ENCODE results near the gene PSMD1. TPM values are rescaled to one million over a fixed set of nuclear protein-coding genes. Genes with fewer than 3 reads are reported as not detected.
A peak's percentile ranks its signal among the peaks of the same experiment; 100 is the strongest.
"Not testable (repeated sequence)": the region's sequence is repeated elsewhere in the genome, so short reads cannot be mapped to it uniquely, and the experiment has no call there.

PSMD1 gene
- total RNA-seq, 1 donor from 2014 or later: 116 TPM

GRCh38 chr2:231196592-231196991, 139.9 kb downstream of the PSMD1 start:
- no peak for FAIRE-seq
- DNase-seq (ENCODE audit: low spot score in 2 of 2): no peak

- not testable (repeated sequence) for DNase-seq (ENCODE audit: low spot score in 2 of 2); FAIRE-seq
Observed at GRCh38 chr2:231197196-231197595, 140.5 kb downstream of the PSMD1 start.

- FAIRE-seq (no peak), DNase-seq (ENCODE audit: low spot score in 2 of 2) (no peak)
Observed at GRCh38 chr2:231197706-231198290, 141.1 kb downstream of the PSMD1 start.

- FAIRE-seq (no peak), DNase-seq (ENCODE audit: low spot score in 2 of 2) (peak; percentile 83 to 87)
Observed at GRCh38 chr2:231198291-231199173, 141.9 kb downstream of the PSMD1 start, which contains the start of gene ARMC9. ARMC9 (plus strand) TSS chr2:231198631; CDS start chr2:231206239, 7,608 bp downstream.

- DNase-seq (ENCODE audit: low spot score in 2 of 2): no peak
- no peak for FAIRE-seq
Observed at GRCh38 chr2:231199219-231199618, 142.6 kb downstream of the PSMD1 start.

GRCh38 chr2:231200805-231201474, 144.3 kb downstream of the PSMD1 start:
- DNase-seq (ENCODE audit: low spot score in 2 of 2) (no peak), FAIRE-seq (no peak)

- DNase-seq (ENCODE audit: low spot score in 2 of 2) (no peak), FAIRE-seq (no peak)
Observed at GRCh38 chr2:231201475-231201814, 144.8 kb downstream of the PSMD1 start.

GRCh38 chr2:231203087-231203486, 146.4 kb downstream of the PSMD1 start:
- DNase-seq (ENCODE audit: low spot score in 2 of 2) (no peak), FAIRE-seq (no peak)

GRCh38 chr2:231204146-231204545, 147.5 kb downstream of the PSMD1 start:
- DNase-seq (ENCODE audit: low spot score in 2 of 2) (no peak), FAIRE-seq (no peak)

GRCh38 chr2:231204581-231204980, 147.9 kb downstream of the PSMD1 start:
- DNase-seq (ENCODE audit: low spot score in 2 of 2) (no peak), FAIRE-seq (no peak)

GRCh38 chr2:231207734-231208133, 151.1 kb downstream of the PSMD1 start:
- FAIRE-seq: no peak

GRCh38 chr2:231210782-231211181, 154.1 kb downstream of the PSMD1 start:
- FAIRE-seq (no peak), DNase-seq (ENCODE audit: low spot score in 2 of 2) (no peak)

More at GRCh38 chr2:231207734-231208133, 151.1 kb downstream of the PSMD1 start:
- no peak for DNase-seq (ENCODE audit: low spot score in 2 of 2)

- FAIRE-seq: no peak
- DNase-seq (ENCODE audit: low spot score in 2 of 2): no peak
Observed at GRCh38 chr2:231211486-231211885, 154.8 kb downstream of the PSMD1 start.

GRCh38 chr2:231212329-231212845, 155.7 kb downstream of the PSMD1 start:
- DNase-seq (ENCODE audit: low spot score in 2 of 2): no peak
- FAIRE-seq: no peak

GRCh38 chr2:231213931-231214642, 157.4 kb downstream of the PSMD1 start:
- DNase-seq (ENCODE audit: low spot score in 2 of 2) (no peak), FAIRE-seq (no peak)

- FAIRE-seq (no peak), DNase-seq (ENCODE audit: low spot score in 2 of 2) (no peak)
Observed at GRCh38 chr2:231218366-231218765, 161.7 kb downstream of the PSMD1 start.

GRCh38 chr2:231219289-231219688, 162.6 kb downstream of the PSMD1 start:
- FAIRE-seq: no peak

GRCh38 chr2:231221761-231222160, 165.1 kb downstream of the PSMD1 start:
- DNase-seq (ENCODE audit: low spot score in 2 of 2) (no peak), FAIRE-seq (no peak)

More at GRCh38 chr2:231219289-231219688, 162.6 kb downstream of the PSMD1 start:
- no peak for DNase-seq (ENCODE audit: low spot score in 2 of 2)

All from frontal cortex (tissue), 4 donors.